K562 (cell line): ENCODE data around the gene TRIM43.

Experiments used
- GATA2 ChIP-seq: sonication (generic); formaldehyde crosslinking; IDR thresholded peaks from 2 replicates; pipeline ENCODE4 v1.4.0; 2020; ENCODE audit warnings: mild to moderate bottlenecking, missing genetic modification reagents
- KDM4B ChIP-seq, 2 experiments: fragments of 450-650 bp in 1 of 2; sonication (generic) in 1 of 2; IDR thresholded peaks; 2 replicates each; pipeline ENCODE4 v1.6.1; 2016 to 2017; ENCODE audit warnings: borderline replicate concordance in 2 of 2, antibody characterized with exemption in 1 of 2, low read depth in 1 of 2, mild to moderate bottlenecking in 1 of 2
- SIN3A ChIP-seq, 2 experiments: fragments of 150-350 bp in 1 of 2; IDR thresholded peaks; 2 replicates each; pipeline ENCODE4 v1.6.1; 2011 to 2016; ENCODE audit warnings: borderline replicate concordance in 2 of 2, low read depth in 2 of 2, low read length in 2 of 2, mild to moderate bottlenecking in 2 of 2, moderate library complexity in 2 of 2; ENCODE audit not compliant: control insufficient read depth in 1 of 2
- SMAD1 ChIP-seq: fragments of 150-350 bp; IDR thresholded peaks from 2 replicates; pipeline ENCODE4 v1.6.1; 2014; ENCODE audit warnings: low read length, low read depth; ENCODE audit not compliant: partially characterized antibody
- SP1 ChIP-seq: sonication (generic); formaldehyde crosslinking; IDR thresholded peaks from 2 replicates; pipeline ENCODE4 v1.8.1; 2022; ENCODE audit warnings: mild to moderate bottlenecking, missing genetic modification reagents
- SRSF9 ChIP-seq: fragments of 200-400 bp; formaldehyde crosslinking; IDR thresholded peaks from 2 replicates; pipeline ENCODE4 v1.6.1; 2017; ENCODE audit warnings: low read depth, low read length, borderline replicate concordance
- ZC3H4 ChIP-seq: sonication (generic); formaldehyde crosslinking; IDR thresholded peaks from 2 replicates; pipeline ENCODE4 v1.9.0; 2021; ENCODE audit warnings: missing genetic modification reagents, borderline replicate concordance
- ZKSCAN8 ChIP-seq: fragments of 200-800 bp; sonication (Bioruptor generic); IDR thresholded peaks from 2 replicates; pipeline ENCODE4 v1.6.1; 2016; ENCODE audit warnings: missing genetic modification characterization, missing compliant biosample characterization
- ZNF212 ChIP-seq: fragments of 450-650 bp; formaldehyde crosslinking; IDR thresholded peaks from 2 replicates; pipeline ENCODE4 v1.4.0; 2020; ENCODE audit warnings: mild to moderate bottlenecking
- TF ChIP-seq, protein P1 (sequence below): sonication (generic); formaldehyde crosslinking; IDR thresholded peaks from 2 replicates; pipeline ENCODE4 v1.8.1; 2022; ENCODE audit warnings: missing genetic modification reagents
- TF ChIP-seq, protein P2 (sequence below): sonication (generic); formaldehyde crosslinking; IDR thresholded peaks from 2 replicates; pipeline ENCODE4 v1.8.0; 2022; ENCODE audit warnings: missing genetic modification reagents, mild to moderate bottlenecking, borderline replicate concordance
- TF ChIP-seq, protein P3 (sequence below), 3 experiments: IDR thresholded peaks in 2 of 3; conservative IDR thresholded peaks in 1 of 3; 2 replicates each; pipeline ENCODE4 v1.5.1; 2011 to 2012; ENCODE audit warnings: low read length in 3 of 3, mild to moderate bottlenecking in 3 of 3, control low read depth in 2 of 3, improper control_type of control experiment in 1 of 3, inconsistent platforms in 1 of 3, low read depth in 1 of 3, mixed read lengths in 1 of 3, moderate library complexity in 1 of 3; ENCODE audit not compliant: insufficient read depth in 2 of 3
- TF ChIP-seq, protein P4 (sequence below): fragments of 150-350 bp; IDR thresholded peaks from 2 replicates; pipeline ENCODE4 v1.6.1; 2014; ENCODE audit warnings: low read depth, mild to moderate bottlenecking, low read length, borderline replicate concordance
- TF ChIP-seq, protein P5 (sequence below), 2 experiments: fragments of 450-650 bp; conservative IDR thresholded peaks; 2 replicates each; pipeline ENCODE4 v1.6.1; 2017; ENCODE audit warnings: mild to moderate bottlenecking in 2 of 2, moderate library complexity in 2 of 2

DNA sequence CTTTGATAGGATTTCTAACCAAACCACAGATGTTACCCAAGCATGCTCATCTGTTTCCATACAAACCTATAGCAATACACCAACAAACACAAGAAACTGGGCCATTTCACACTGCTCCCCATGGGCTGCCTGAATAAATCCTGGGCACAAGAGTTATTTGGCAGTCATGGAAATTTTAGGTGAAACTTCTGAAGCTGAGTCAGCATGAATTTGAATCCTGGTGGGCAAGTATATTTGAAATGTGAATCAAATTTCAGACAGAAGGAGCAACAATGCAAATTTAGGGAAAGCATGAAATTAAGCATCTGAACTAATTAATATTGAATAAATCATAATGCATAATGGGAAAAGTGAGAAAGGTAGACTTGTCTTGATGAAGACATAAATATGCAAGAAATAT is 15.9 kb upstream of the TRIM43 start:
- TF ChIP-seq, protein P1, sequence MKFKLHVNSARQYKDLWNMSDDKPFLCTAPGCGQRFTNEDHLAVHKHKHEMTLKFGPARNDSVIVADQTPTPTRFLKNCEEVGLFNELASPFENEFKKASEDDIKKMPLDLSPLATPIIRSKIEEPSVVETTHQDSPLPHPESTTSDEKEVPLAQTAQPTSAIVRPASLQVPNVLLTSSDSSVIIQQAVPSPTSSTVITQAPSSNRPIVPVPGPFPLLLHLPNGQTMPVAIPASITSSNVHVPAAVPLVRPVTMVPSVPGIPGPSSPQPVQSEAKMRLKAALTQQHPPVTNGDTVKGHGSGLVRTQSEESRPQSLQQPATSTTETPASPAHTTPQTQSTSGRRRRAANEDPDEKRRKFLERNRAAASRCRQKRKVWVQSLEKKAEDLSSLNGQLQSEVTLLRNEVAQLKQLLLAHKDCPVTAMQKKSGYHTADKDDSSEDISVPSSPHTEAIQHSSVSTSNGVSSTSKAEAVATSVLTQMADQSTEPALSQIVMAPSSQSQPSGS (CRISPR knock-in tag) = no peak
- TF ChIP-seq SP1 (CRISPR knock-in tag) (no peak), ZNF212 (CRISPR knock-in tag) (no peak), ZKSCAN8 (no peak), GATA2 (CRISPR knock-in tag) (no peak), SIN3A (IDR thresholded peaks at IDR 0.05; ENCODE audit: borderline replicate concordance in 2 of 2, control insufficient read depth in 1 of 2, low read depth in 2 of 2, low read length in 2 of 2) (no peak), KDM4B (IDR thresholded peaks at IDR 0.05; ENCODE audit: borderline replicate concordance in 2 of 2, low read depth in 1 of 2) (no peak), ZC3H4 (no peak), SMAD1 (no peak), SRSF9 (no peak)
- TF ChIP-seq, protein P2, sequence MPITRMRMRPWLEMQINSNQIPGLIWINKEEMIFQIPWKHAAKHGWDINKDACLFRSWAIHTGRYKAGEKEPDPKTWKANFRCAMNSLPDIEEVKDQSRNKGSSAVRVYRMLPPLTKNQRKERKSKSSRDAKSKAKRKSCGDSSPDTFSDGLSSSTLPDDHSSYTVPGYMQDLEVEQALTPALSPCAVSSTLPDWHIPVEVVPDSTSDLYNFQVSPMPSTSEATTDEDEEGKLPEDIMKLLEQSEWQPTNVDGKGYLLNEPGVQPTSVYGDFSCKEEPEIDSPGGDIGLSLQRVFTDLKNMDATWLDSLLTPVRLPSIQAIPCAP (CRISPR knock-in tag) = no peak
- TF ChIP-seq, protein P3, sequence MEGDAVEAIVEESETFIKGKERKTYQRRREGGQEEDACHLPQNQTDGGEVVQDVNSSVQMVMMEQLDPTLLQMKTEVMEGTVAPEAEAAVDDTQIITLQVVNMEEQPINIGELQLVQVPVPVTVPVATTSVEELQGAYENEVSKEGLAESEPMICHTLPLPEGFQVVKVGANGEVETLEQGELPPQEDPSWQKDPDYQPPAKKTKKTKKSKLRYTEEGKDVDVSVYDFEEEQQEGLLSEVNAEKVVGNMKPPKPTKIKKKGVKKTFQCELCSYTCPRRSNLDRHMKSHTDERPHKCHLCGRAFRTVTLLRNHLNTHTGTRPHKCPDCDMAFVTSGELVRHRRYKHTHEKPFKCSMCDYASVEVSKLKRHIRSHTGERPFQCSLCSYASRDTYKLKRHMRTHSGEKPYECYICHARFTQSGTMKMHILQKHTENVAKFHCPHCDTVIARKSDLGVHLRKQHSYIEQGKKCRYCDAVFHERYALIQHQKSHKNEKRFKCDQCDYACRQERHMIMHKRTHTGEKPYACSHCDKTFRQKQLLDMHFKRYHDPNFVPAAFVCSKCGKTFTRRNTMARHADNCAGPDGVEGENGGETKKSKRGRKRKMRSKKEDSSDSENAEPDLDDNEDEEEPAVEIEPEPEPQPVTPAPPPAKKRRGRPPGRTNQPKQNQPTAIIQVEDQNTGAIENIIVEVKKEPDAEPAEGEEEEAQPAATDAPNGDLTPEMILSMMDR (IDR thresholded peaks at IDR 0.05 in 2 of 3, conservative IDR thresholded peaks at IDR 0.05 in 1 of 3; ENCODE audit: insufficient read depth in 2 of 3, low read depth in 1 of 3, low read length in 3 of 3) = no peak
- TF ChIP-seq, protein P4, sequence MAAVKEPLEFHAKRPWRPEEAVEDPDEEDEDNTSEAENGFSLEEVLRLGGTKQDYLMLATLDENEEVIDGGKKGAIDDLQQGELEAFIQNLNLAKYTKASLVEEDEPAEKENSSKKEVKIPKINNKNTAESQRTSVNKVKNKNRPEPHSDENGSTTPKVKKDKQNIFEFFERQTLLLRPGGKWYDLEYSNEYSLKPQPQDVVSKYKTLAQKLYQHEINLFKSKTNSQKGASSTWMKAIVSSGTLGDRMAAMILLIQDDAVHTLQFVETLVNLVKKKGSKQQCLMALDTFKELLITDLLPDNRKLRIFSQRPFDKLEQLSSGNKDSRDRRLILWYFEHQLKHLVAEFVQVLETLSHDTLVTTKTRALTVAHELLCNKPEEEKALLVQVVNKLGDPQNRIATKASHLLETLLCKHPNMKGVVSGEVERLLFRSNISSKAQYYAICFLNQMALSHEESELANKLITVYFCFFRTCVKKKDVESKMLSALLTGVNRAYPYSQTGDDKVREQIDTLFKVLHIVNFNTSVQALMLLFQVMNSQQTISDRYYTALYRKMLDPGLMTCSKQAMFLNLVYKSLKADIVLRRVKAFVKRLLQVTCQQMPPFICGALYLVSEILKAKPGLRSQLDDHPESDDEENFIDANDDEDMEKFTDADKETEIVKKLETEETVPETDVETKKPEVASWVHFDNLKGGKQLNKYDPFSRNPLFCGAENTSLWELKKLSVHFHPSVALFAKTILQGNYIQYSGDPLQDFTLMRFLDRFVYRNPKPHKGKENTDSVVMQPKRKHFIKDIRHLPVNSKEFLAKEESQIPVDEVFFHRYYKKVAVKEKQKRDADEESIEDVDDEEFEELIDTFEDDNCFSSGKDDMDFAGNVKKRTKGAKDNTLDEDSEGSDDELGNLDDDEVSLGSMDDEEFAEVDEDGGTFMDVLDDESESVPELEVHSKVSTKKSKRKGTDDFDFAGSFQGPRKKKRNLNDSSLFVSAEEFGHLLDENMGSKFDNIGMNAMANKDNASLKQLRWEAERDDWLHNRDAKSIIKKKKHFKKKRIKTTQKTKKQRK = no peak
- TF ChIP-seq, protein P5, sequence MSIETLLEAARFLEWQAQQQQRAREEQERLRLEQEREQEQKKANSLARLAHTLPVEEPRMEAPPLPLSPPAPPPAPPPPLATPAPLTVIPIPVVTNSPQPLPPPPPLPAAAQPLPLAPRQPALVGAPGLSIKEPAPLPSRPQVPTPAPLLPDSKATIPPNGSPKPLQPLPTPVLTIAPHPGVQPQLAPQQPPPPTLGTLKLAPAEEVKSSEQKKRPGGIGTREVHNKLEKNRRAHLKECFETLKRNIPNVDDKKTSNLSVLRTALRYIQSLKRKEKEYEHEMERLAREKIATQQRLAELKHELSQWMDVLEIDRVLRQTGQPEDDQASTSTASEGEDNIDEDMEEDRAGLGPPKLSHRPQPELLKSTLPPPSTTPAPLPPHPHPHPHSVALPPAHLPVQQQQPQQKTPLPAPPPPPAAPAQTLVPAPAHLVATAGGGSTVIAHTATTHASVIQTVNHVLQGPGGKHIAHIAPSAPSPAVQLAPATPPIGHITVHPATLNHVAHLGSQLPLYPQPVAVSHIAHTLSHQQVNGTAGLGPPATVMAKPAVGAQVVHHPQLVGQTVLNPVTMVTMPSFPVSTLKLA (conservative IDR thresholded peaks at IDR 0.05) = no peak
